ENCODE measurements around the gene CEP112.

DNA sequence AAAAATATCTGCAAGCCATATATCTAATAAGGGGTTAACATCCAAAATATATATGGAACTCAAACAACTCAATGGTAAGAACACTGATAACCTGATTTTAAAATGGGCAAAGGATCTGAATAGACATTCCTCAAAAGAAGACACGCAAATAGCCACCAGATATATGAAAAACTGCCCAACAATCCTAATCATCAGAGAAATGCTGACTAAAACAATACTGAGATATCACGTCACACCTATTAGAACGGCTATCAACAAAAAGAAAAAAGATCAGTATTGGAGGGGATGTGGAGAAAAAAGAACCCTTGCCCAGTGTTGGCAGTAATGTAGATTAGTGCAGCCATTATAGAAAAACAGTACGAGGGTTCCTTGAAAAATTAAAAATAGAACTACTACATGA is 97.2 kb downstream of the CEP112 start:
- TF ChIP-seq GATA2 (IDR thresholded peaks at IDR 0.05; ENCODE audit: low read depth, low read length) (no peak), GATA3 (IDR thresholded peaks at IDR 0.05; ENCODE audit: low read depth, low read length) (no peak)
